Stimulated activated effector memory CD8-positive, alpha-beta T cell treated with anti-CD3 and anti-CD28 coated beads, Interleukin-12 subunit alpha, Interleukin-12 subunit beta, amount 100 ng/mL, for 72 hours (primary cell): ENCODE measurements around the gene COPS7A.

Source experiments
- ATAC-seq: fragments of 150-1000 bp; cut with Tn5 transposase; 2 replicates; pipeline ENCODE4 v1.10.0; 2021
- DNase-seq, 2 donors: peaks; one replicate each; pipeline ENCODE4 v3.0.0; 2021 to 2022; ENCODE audit warnings: low spot score in 2 of 2
- H3K27ac Mint-ChIP-seq: one replicate; pipeline ENCODE4 v1.8.0; 2022; ENCODE audit warnings: mild to moderate bottlenecking, mixed read lengths
- H3K36me3 Mint-ChIP-seq: one replicate; pipeline ENCODE4 v1.8.0; 2022; ENCODE audit warnings: mild to moderate bottlenecking, mixed read lengths
- H3K4me1 Mint-ChIP-seq: one replicate; pipeline ENCODE4 v1.8.0; 2022; ENCODE audit warnings: mixed read lengths
- H3K4me3 Mint-ChIP-seq: one replicate; pipeline ENCODE4 v1.8.0; 2022; ENCODE audit warnings: mild to moderate bottlenecking, mixed read lengths
- H3K9me3 Mint-ChIP-seq: one replicate; pipeline ENCODE4 v1.8.0; 2022; ENCODE audit warnings: mixed read lengths

COPS7A gene

DNA sequence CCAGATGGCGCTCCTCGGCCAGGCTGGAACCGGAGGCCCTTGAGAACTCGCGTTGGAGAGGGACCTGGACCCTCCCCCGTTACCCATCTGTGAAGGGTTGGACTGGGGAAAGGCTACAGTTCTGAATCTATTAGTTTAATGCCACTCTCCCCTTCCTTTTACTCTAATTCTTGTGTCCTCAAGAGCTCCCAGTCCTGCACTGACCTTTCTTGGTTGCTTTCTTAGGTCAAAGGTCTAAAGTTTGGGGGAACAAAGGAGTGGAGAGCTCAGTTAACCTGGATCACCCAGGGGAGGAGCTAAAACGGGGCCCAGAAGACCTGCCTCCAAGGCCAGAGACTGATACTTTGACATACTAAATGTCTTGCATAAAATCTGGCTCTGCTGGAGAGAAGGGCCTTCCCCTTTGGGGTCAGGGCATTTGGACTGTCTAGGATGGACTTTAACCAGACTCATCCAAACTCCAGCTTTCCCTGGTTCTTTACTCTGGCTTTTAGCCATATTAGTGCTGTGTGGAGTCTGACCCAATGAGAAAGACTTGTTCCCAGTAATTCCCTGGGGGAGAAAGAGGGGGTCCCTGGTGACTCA, 30.0 kb downstream of the COPS7A start:
- Mint-ChIP-seq H3K4me1 (peaks cover 38% of the 10 kb centered on the region), H3K27ac (peak overlapping the region; percentile 97), H3K36me3 (peaks cover 51% of the 10 kb centered on the region), H3K9me3 (no peaks in the 10 kb centered on the region), H3K4me3 (peak overlapping the region; percentile 90)
- no peak for ATAC-seq
- DNase-seq = no peak

DNA sequence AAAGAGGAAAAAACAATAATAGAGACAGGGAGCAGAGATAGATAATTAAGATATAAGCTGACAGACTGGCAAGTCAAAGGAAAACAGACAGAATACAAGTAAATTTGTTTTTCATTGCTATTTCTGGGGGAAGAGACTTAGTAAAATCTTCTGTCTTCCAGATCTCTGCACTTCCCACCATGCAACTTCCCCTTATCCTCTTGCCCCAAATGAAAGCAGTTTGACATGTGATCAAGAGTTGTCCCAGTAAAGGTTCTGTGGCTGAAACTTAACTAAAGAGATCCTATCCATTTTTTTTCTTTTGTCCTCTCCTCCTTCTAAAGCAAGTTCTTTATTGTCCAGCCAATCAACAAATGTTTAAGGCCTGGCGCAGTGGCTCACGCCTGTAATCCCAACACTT, 30.6 kb downstream of the COPS7A start:
- Mint-ChIP-seq H3K36me3 (peaks cover 46% of the 10 kb centered on the region), H3K4me1 (peaks cover 39% of the 10 kb centered on the region), H3K9me3 (no peaks in the 10 kb centered on the region), H3K27ac (peak overlapping the region; percentile 97), H3K4me3 (no peak overlapping the region)
- no peak for DNase-seq
- no peak for ATAC-seq

DNA sequence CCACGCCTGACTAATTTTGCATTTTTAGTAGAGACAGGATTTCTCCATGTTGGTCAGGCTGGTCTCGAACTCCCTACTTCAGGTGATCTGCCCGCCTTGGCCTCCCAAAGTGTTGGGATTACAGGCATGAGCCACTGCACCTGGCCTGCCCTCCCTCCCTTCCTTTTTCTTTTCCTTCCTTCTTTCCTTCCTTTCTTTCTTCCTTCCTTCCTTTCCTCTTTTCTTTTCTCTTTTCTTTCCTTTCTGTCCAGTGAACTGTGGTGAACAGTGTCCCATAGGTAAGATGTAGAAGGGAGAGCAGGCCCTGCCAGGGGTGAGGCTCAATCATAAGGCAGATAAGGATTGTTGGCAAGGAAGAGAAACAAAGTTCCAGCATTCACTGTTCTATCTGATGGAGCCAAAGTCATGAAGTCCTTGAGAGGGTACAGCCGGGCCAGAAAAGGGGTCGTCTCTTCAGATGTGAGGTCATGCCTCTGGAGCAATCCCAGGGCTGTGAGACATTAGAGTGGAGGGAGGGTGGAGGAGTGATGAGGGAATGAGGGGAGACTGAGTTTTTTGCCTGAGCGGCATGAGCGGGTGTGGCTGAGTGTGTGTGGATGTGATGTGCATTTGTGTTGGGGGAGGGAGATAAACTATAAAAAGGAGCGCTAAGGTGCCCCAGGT, 33.3 kb downstream of the COPS7A start:
- Mint-ChIP-seq H3K9me3 (no peaks in the 10 kb centered on the region), H3K4me1 (peaks cover 24% of the 10 kb centered on the region), H3K27ac (peak overlapping the region; percentile 2), H3K4me3 (no peak overlapping the region), H3K36me3 (peaks cover 18% of the 10 kb centered on the region)
- ATAC-seq = no peak
- DNase-seq = peak in 1 of 2 donors; percentile 45

DNA sequence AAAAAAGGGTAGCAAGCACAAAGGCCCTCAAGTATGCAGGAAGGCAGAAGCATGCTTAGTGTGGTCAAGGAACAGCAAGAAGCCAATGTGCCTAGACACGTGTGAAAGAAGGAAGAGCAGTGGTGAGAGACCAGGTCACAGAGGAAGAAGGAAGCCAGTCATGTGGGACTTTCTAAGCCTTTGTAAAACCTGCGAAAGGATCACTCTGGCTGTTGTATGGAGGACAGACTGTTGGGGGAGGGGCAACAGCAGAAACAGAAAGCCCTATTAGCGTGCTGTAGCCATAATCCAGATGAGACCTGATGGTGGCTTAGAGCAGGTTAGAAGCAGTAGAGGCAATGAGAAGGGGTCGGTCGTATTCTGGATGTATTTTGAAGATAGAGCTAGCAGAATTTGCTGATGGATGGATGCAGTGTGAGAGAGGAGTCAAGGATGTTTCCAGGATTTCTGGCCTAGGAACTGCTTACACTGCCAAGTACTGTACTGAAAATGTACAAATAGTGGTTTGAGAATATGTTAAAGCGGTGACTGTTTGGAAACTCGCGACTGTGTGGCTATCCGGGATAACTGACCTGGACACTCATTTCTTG, 34.8 kb downstream of the COPS7A start:
- H3K27ac Mint-ChIP-seq = no peak overlapping the region
- no peak for DNase-seq
- peaks cover 15% of the 10 kb centered on the region for H3K4me1 Mint-ChIP-seq
- H3K36me3 Mint-ChIP-seq = peaks cover 4% of the 10 kb centered on the region
- no peak overlapping the region for H3K4me3 Mint-ChIP-seq
- no peaks in the 10 kb centered on the region for H3K9me3 Mint-ChIP-seq
- no peak for ATAC-seq

DNA sequence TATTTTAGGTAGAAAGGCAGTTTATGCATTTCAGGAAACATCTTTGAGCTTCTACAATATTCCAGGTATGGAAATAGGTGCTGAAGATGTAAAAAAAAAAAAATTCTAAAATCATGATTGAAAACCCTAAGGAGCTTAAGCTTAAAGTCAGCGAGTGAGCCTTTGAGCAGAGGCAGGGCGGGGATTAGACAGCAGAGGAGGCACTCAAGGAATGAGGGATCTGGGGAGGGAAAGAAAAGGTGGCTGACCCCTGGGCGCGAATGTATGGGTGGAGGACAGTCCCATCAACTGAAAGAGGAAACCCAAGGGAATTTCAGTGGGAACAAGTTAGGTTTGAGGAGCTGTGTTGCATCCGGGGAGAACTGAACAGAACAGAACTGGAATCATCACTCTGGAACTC, 35.9 kb downstream of the COPS7A start:
- Mint-ChIP-seq H3K27ac (no peak overlapping the region), H3K36me3 (no peaks in the 10 kb centered on the region), H3K9me3 (no peaks in the 10 kb centered on the region), H3K4me3 (no peak overlapping the region), H3K4me1 (peaks cover 18% of the 10 kb centered on the region)
- no peak for ATAC-seq
- no peak for DNase-seq

DNA sequence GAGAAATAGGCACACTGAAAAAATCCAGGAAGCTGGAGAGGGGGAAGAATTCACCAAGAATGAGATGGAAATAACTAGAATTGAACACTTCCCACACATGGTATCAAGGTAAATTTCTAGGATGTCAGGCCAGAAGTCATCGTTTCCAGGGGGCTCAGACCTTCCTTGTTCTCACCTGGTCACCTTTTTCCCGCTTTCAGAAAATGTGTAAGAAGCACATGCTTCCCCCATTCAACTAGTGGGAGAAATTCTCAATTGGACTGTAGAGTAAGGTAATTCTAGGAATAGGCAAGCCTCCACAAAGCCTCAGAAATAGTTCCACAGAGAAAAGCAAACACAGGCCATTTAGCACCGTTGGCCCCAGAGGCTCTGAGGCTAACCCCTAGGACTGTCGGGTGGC, 39.5 kb downstream of the COPS7A start:
- no peak for DNase-seq
- H3K36me3 Mint-ChIP-seq = peaks cover 21% of the 10 kb centered on the region
- H3K27ac Mint-ChIP-seq = no peak overlapping the region
- ATAC-seq = no peak
- peaks cover 39% of the 10 kb centered on the region for H3K4me1 Mint-ChIP-seq
- no peaks in the 10 kb centered on the region for H3K9me3 Mint-ChIP-seq
- H3K4me3 Mint-ChIP-seq = no peak overlapping the region

DNA sequence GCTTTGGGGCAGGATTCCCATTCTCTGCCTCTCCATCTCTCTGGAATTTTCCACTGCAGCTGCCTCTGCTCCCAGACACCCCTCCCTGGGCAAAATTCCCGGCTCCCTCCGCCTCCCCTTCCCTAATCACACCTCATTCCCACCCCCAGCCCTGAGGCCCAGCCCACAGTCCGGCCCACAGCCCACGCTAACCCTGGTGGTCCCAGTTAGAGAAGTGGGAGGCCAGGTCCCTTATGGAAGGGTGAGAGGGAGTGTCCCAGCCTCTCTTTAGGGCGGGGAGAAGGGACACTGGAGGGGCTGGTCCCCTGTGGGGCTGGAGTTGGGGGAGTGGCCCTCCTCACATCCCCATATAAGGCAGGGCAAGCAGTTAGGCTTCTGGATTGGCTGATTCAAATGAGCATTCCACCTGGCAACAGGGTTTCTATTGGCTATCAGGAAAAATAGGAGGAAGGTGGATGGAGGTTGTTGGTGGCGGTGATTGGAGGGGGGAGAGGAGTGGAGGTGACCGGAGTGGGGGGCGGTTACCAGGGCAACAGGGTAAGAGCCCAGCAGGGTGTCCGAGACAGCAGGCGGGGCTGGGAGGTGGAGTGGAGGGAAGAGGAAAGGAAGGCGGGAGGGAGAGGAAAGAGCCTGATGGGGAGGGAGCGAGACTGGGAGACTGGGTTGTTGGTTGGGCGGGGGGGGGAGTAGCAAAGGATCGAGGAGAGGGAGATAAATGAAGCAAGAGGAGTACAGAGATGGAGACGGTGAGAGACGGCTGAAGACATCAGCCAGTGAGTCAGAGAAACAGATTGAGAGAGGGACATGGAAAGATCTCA, 40.4 kb downstream of the COPS7A start:
- peak; percentile 89 for ATAC-seq
- peak overlapping the region; percentile 74 for H3K27ac Mint-ChIP-seq

DNA sequence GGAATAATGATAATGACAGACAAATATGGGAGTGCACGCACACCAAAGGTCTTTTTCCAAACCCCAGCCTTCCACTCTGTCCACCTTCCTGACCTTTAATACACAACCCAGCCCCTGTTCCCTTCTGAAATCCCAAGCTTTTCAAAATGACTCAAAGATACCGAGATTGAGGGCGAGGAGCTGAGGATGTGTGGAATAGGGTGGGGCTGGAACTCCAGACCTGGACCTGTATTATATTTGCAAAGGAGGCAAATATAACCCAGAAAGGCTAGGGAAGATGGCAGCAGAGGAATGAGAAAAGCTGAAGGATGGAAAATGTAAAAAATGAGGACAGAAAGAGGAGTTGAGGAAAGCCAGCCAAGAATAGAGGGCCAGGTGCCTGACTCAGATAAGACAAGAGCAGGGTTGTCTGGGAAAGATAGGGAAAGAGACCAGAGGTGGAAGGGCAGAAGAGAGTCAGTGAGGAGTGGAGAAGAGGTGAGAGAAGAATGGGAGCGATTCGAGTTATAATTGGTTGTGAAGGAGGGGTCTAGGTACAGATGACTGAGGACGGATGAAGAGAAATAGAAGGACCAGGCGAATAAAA, 41.3 kb downstream of the COPS7A start:
- H3K9me3 Mint-ChIP-seq = no peaks in the 10 kb centered on the region
- DNase-seq (no peak), ATAC-seq (no peak)
- peaks cover 51% of the 10 kb centered on the region for H3K4me1 Mint-ChIP-seq
- peak overlapping the region; percentile 88 for H3K4me3 Mint-ChIP-seq
- peak overlapping the region; percentile 20 for H3K27ac Mint-ChIP-seq
- peaks cover 39% of the 10 kb centered on the region for H3K36me3 Mint-ChIP-seq

More for the DNA sequence above, 40.4 kb downstream of the COPS7A start:
- Mint-ChIP-seq H3K36me3 (peaks cover 30% of the 10 kb centered on the region), H3K9me3 (no peaks in the 10 kb centered on the region), H3K4me1 (peaks cover 42% of the 10 kb centered on the region), H3K4me3 (peak overlapping the region; percentile 88)
- peak in 1 of 2 donors; percentile 85 for DNase-seq

DNA sequence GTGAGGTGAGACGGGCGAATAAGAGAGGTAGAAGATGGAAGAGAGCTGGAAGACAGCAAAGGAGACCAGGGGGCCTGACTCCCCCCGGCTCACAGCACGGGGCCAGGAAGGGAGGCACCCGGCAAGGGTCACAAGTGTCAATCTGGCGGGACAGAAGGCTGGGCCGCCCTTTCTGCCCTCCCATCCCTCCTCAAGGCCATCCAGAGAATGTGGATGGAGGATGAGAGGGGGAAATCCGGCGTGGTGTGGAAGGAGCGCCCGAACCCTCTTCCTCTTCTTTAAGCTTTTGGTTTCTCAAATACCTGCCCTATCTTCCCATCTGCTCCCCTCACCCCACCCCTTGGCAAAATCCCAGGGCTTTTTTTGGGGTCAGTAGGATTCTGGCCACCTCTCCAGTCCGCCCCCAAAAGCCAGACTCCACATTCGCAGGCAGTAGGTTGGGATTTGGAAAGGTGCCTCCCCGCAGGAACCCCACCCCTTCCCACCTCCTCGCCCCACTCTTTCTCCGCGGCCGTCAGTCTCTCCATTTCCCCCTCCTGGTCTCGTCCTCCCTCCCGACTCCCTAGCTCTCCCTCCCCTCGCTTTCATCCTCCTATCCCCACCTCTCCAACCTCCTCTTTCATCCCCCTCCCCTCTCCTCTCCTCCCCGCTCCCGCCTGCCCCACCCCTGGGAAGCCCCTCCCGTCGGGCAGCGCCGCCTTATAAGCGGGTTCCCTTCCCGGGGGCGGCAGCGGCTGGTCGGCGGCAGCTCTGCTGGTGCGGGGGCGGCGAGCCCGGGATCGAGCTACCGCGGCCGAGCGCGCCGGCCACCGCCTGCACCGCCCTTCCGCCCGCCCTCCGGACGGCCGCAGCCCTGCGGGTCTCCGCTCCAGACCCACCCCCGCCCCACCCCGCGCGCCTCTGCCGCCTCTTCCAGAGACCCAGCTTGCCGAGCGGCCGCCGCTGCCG, 42.1 kb downstream of the COPS7A start, which contains the start of gene PTMS:
Gene PTMS (plus strand): TSS at position 730 of the 948 bp plus-strand sequence. CDS start 343 bp downstream, outside the sequence.
- Mint-ChIP-seq H3K27ac (peak within 1 kb of the TSS; percentile 93), H3K4me3 (peak within 1 kb of the TSS; percentile 88), H3K9me3 (no peaks in the 10 kb centered on the region), H3K36me3 (peaks cover 47% of the 10 kb centered on the region), H3K4me1 (peaks cover 59% of the 10 kb centered on the region)
- DNase-seq (peak; percentile 51 to 80), ATAC-seq (peak; percentile 17)

DNA sequence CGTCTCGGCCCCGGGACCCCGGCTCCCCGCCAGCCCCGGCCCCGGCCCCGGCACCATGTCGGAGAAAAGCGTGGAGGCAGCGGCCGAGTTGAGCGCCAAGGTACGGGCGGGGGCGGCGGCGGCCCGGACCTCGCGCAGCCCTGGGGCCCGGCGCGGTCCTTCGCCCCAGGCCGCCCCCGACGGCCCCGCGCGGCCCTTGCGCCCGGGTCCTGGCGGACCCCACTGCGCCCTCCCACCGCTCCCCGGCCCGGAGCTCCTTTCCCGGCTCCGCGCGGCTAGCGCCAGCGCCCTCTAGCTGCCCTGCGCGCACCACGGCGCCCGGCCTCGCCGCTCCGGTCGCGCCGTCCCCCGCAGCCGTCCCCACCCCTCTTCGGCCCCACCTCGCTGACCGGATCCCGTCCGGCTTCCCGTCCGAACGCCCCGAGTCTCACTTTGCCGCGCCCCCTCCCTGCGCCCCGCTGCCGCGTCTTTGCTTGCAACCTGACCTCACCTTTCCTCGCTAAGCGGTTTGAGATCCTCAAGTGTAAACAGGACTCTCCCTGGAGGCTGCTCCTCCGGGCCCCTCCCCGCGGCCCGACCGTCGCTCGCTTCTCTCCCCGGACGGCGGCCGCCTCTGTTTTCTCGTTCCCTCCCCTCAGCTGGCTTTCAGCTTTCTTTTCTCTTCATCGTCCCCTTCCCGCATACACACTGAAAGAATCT, 43.0 kb downstream of the COPS7A start:
- ATAC-seq (peak; percentile 71), DNase-seq (peak; percentile 50 to 81)
- peak overlapping the region; percentile 88 for H3K4me3 Mint-ChIP-seq
- H3K27ac Mint-ChIP-seq = peak overlapping the region; percentile 93
- peaks cover 55% of the 10 kb centered on the region for H3K36me3 Mint-ChIP-seq
- peaks cover 67% of the 10 kb centered on the region for H3K4me1 Mint-ChIP-seq
- no peaks in the 10 kb centered on the region for H3K9me3 Mint-ChIP-seq

DNA sequence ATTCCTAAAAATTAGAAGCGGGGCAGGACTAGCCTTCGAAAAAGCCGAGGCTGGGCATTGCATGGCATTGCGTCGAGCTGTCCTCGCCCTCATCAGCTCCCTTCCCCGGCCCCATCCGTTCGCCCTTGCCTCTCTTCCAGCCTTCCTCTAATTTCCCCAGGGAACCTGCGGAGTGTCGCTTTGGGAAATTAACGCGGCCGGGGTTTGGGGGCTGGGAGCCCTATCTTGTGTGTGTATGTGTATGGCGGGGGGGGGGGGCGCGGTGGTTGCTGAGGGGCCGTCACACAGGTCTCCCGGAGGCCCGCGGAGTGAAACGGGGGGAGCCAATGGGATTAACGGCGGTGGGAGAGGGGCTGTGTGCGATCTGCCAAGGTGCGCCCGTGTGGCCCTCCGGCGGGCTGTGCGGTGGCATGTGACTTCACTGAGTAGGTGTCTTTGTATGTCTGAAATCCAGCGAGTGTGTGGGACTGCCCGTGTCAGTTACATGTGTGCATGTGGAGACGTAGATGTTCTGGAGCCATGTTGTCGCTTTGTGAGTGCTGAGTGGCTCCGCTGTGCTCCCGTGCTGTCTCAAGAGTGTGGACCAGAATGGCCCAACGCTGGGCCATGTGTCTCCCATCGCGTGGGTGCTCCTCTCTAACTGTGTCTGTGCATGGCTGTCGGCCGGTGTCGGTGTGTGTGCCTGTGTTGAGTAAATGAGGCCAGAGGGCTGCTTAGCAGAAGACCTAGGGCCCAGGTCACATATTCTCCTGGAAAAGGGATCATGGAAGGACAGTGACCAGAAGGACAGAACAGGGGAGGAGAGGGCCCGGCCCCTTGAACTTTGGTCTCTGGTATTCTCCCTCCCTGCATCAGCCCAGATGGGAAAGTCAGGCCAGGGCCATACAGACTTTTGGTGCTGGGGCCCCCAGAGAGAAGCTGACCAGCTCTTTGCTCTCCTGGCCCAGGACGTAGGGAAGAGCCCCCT, 43.8 kb downstream of the COPS7A start:
- peaks cover 72% of the 10 kb centered on the region for H3K4me1 Mint-ChIP-seq
- no peak for ATAC-seq
- no peak for DNase-seq
- H3K4me3 Mint-ChIP-seq = peak overlapping the region; percentile 88
- H3K9me3 Mint-ChIP-seq = no peaks in the 10 kb centered on the region
- H3K27ac Mint-ChIP-seq = peak overlapping the region; percentile 93
- peaks cover 64% of the 10 kb centered on the region for H3K36me3 Mint-ChIP-seq

DNA sequence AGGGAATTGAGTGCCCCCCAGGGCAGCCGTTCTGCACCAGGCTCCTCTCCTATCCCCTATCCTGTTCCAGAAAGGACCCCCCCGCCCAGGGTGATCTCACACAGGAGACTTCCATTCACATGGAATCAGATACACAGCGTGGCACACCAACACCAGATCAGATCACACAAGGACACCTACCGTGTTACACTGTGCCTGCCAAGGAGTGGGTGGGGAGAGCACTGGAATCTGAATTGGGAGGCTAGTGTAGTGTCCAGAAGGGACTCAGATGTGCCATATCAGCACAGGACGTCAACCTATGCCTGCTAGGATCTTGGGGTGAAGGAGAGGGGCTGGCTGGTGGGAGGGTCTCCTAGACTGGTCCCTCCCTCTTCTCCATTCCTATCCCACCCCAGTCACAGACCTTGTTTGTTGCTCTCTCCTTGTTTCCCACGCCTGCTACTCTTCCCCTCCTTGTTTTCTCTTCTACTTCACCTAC, 44.6 kb downstream of the COPS7A start:
- peaks cover 72% of the 10 kb centered on the region for H3K36me3 Mint-ChIP-seq
- H3K9me3 Mint-ChIP-seq = no peaks in the 10 kb centered on the region
- no peak for ATAC-seq
- H3K27ac Mint-ChIP-seq = peak overlapping the region; percentile 94
- peaks cover 72% of the 10 kb centered on the region for H3K4me1 Mint-ChIP-seq
- DNase-seq = no peak
- H3K4me3 Mint-ChIP-seq = peak overlapping the region; percentile 88

DNA sequence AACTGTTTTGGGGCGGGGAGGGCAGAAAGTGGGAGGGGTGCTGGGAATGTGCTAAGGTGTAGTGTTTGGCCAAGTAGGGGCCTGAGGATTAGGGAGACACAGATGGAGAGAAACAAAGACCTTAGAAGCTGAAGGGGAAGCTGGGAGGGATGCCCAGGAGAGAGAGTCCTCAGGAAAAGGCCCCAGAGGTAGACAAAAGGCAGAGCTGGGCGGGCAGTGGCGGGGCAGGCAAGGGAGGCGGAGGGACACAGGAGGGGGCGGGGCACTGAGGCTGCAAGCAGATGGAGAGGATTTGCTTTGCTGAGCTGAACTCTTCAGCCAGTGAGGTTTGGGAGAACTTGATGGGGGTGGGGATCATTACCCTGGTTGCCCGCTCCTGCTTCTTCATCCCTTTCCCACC, 45.1 kb downstream of the COPS7A start:
- Mint-ChIP-seq H3K36me3 (peaks cover 76% of the 10 kb centered on the region), H3K9me3 (no peaks in the 10 kb centered on the region), H3K4me3 (peak overlapping the region; percentile 88), H3K4me1 (peaks cover 71% of the 10 kb centered on the region), H3K27ac (peak overlapping the region; percentile 94)
- no peak for DNase-seq
- no peak for ATAC-seq
